A673 (cell line): ENCODE results near the gene NR5A2.

Experiments used
- CTCF ChIP-seq: fragments of 300-800, 200-600 bp; sonication (generic); conservative IDR thresholded peaks from 2 replicates; pipeline ENCODE4 v1.5.1; 2017; ENCODE audit warnings: low read depth, mild to moderate bottlenecking, antibody characterized with exemption, low read length, moderate library complexity, mixed read lengths
- EZH2 ChIP-seq: fragments of 200-600 bp; sonication (generic); IDR thresholded peaks from 2 replicates; pipeline ENCODE4 v1.6.1; 2017; ENCODE audit warnings: borderline replicate concordance, low read depth, mild to moderate bottlenecking, mixed read lengths, antibody characterized with exemption, low read length; ENCODE audit not compliant: poor library complexity, severe bottlenecking

GRCh38 chr1:200073286-200073637 is 45.8 kb downstream of the NR5A2 start:
- TF ChIP-seq EZH2 (no peak), CTCF (no peak)
